B cell (primary cell): ENCODE measurements around the gene TMPRSS11A. TPM values are rescaled to one million over a fixed set of nuclear protein-coding genes. Genes with fewer than 3 reads are reported as not detected.

ENCODE experiments used
- ATAC-seq: fragments of 200-7000 bp; cut with Tn5 transposase; one replicate; pipeline ENCODE4 v1.10.0; 2021; ENCODE audit warnings: low read depth, mild to moderate bottlenecking, moderate number of reproducible peaks, moderate library complexity
- CTCF ChIA-PET: fragments of 350-600 bp; sonication (Branson Sonifier 250); formaldehyde crosslinking; loops from one replicate; lab custom pipeline; 2021; ENCODE audit warnings: antibody characterized with exemption, inconsistent platforms; lab: Charles Lee
- POLR2A ChIA-PET: fragments of 350-600 bp; sonication (Branson Sonifier 250); formaldehyde crosslinking; loops from one replicate; lab custom pipeline; 2021; ENCODE audit warnings: antibody characterized with exemption; lab: Charles Lee
- DNase-seq: peaks from one replicate; pipeline ENCODE4 v3.0.0; 2013
- H2AFZ ChIP-seq: 2 replicates; pipeline ENCODE4 v1.6.1; 2012; ENCODE audit warnings: mild to moderate bottlenecking, low read depth, low read length; ENCODE audit not compliant: insufficient read depth, poor library complexity, severe bottlenecking
- H3K27ac ChIP-seq, 2 donors: 1 replicate in 1 of 2; 2 replicates in 1 of 2; pipeline ENCODE4 v1.5.1; 2012 to 2013; ENCODE audit warnings: low read length in 2 of 2, mild to moderate bottlenecking in 2 of 2, moderate library complexity in 1 of 2
- H3K27me3 ChIP-seq, 4 experiments: fragments of 200-600 bp in 1 of 4; sonication (generic) in 1 of 4; replicated peaks in 1 of 4; 1 replicate in 2 of 4; 2 replicates in 2 of 4; pipeline versions ENCODE4 v1.6.1 to v1.7.0; 2013 to 2016; ENCODE audit warnings: low read length in 3 of 4, mild to moderate bottlenecking in 2 of 4, mixed read lengths in 1 of 4, moderate library complexity in 1 of 4; ENCODE audit not compliant: insufficient read depth in 4 of 4, control insufficient read depth in 3 of 4; ENCODE audit errors: control extremely low read depth in 1 of 4
- H3K36me3 ChIP-seq, 2 experiments: replicated peaks in 1 of 2; 1 replicate in 1 of 2; 2 replicates in 1 of 2; pipeline versions ENCODE4 v1.6.1 to v1.7.1; 2013; ENCODE audit warnings: low read length in 1 of 2; ENCODE audit not compliant: insufficient read depth in 2 of 2, control insufficient read depth in 1 of 2; ENCODE audit errors: control extremely low read depth in 1 of 2, extremely low read depth in 1 of 2
- H3K4me1 ChIP-seq, 2 donors: fragments of 200-600 bp in 1 of 2; sonication (generic) in 1 of 2; 1 replicate in 1 of 2; 2 replicates in 1 of 2; pipeline versions ENCODE4 v1.5.1 to v1.6.1; 2013 to 2017; ENCODE audit warnings: low read length in 2 of 2; ENCODE audit not compliant: control insufficient read depth in 2 of 2, insufficient read depth in 2 of 2
- H3K4me2 ChIP-seq: replicated peaks from 2 replicates; pipeline ENCODE3; 2012; ENCODE audit warnings: mild to moderate bottlenecking, low read depth, low read length; ENCODE audit not compliant: poor library complexity, severe bottlenecking
- H3K4me3 ChIP-seq, 5 experiments: fragments of 200-600 bp in 1 of 5; sonication (generic) in 1 of 5; 1 replicate in 3 of 5; 2 replicates in 2 of 5; pipeline versions ENCODE4 v1.5.1 to v1.7.0; 2011 to 2016; ENCODE audit warnings: low read length in 4 of 5, mild to moderate bottlenecking in 4 of 5, low read depth in 2 of 5, control low read depth in 1 of 5, moderate library complexity in 1 of 5; ENCODE audit not compliant: insufficient read depth in 1 of 5; ENCODE audit errors: control extremely low read depth in 1 of 5, extremely low read depth in 1 of 5
- H3K79me2 ChIP-seq: fragments of 200-600 bp; sonication (generic); one replicate; pipeline ENCODE4 v1.6.0; 2016; ENCODE audit warnings: low read length; ENCODE audit not compliant: control insufficient read depth, insufficient read depth
- H3K9ac ChIP-seq: fragments of 200-600 bp; sonication (generic); 2 replicates; pipeline ENCODE4 v1.6.1; 2017; ENCODE audit warnings: mild to moderate bottlenecking, low read length, moderate library complexity
- H3K9me3 ChIP-seq, 3 donors: one replicate each; pipeline versions ENCODE4 v1.6.1 to v1.7.1; 2013; ENCODE audit warnings: low read length in 2 of 3; ENCODE audit not compliant: control insufficient read depth in 2 of 3, insufficient read depth in 1 of 3; ENCODE audit errors: control extremely low read depth in 1 of 3
- H4K20me1 ChIP-seq: 2 replicates; pipeline ENCODE4 v1.6.0; 2012; ENCODE audit warnings: mild to moderate bottlenecking, low read length; ENCODE audit not compliant: insufficient read depth, control insufficient read depth, poor library complexity, severe bottlenecking
- H3K27ac Mint-ChIP-seq: one replicate; pipeline ENCODE4 v1.8.0; 2021; ENCODE audit warnings: mixed read lengths
- H3K27me3 Mint-ChIP-seq: one replicate; pipeline ENCODE4 v1.8.0; 2021; ENCODE audit warnings: mixed read lengths
- H3K4me1 Mint-ChIP-seq: one replicate; pipeline ENCODE4 v1.8.0; 2021; ENCODE audit warnings: mixed read lengths
- H3K4me3 Mint-ChIP-seq: one replicate; pipeline ENCODE4 v1.8.0; 2021; ENCODE audit warnings: mixed read lengths
- H3K9me3 Mint-ChIP-seq: one replicate; pipeline ENCODE4 v1.8.0; 2022; ENCODE audit warnings: mixed read lengths; ENCODE audit not compliant: insufficient read depth
- CTCF ChIP-seq: fragments of 200-600 bp; IDR thresholded peaks from one replicate; pipeline ENCODE4 v1.8.0; 2022; ENCODE audit warnings: antibody characterized with exemption, mild to moderate bottlenecking
- EZH2 ChIP-seq: IDR thresholded peaks from 2 replicates; pipeline ENCODE4 v1.6.1; 2012; ENCODE audit warnings: borderline replicate concordance, low read depth, mild to moderate bottlenecking, moderate library complexity, low read length; ENCODE audit not compliant: insufficient read depth, poor library complexity, severe bottlenecking
- WGBS: methylation state at CpG from one replicate; pipeline ENCODE4 v1.1.5; 2013; ENCODE audit warnings: missing lambda C conversion rate; ENCODE audit not compliant: insufficient coverage; 5-methylcytosine and 5-hydroxymethylcytosine counted together
- intact Hi-C: fragments of 100-400 bp; cut with micrococcal nuclease; formaldehyde crosslinking; loops from one replicate; pipeline ENCODE4 v1.10.0; 2022
- polyA plus RNA-seq: library from polyadenylated mRNA; depleted of rRNA; stranded (reverse); fragments of >200 nt; gene quantifications from 2 replicates; pipeline ENCODE4 v1.2.3, GENCODE V29; 2012
- total RNA-seq, 2 donors: library from RNA; stranded (reverse); fragments of 120-200 nt in 1 of 2; gene quantifications; 1 replicate in 1 of 2; 2 replicates in 1 of 2; pipeline versions ENCODE4 v1.2.3 to v1.2.4, GENCODE V29; 2013 to 2022

The TMPRSS11A gene
- total and polyA plus RNA-seq, 2 donors (not counting 1 experiment from before 2014, with no cell fraction given) = not detected

- Histone ChIP-seq H3K9ac (no peak overlapping the region), H3K27me3 (no peaks in the 10 kb centered on the region), H3K27ac (no peak overlapping the region), H3K79me2 (no peaks in the 10 kb centered on the region), H4K20me1 (no peaks in the 10 kb centered on the region), H2AFZ (no peak overlapping the region), H3K4me2 (no peak overlapping the region), H3K9me3 (no peaks in the 10 kb centered on the region), H3K4me1 (no peaks in the 10 kb centered on the region), H3K4me3 (no peak overlapping the region), H3K36me3 (no peaks in the 10 kb centered on the region)
- no peak overlapping the region for H3K4me3 Mint-ChIP-seq
- H3K27ac Mint-ChIP-seq = no peak overlapping the region
- ATAC-seq = no peak
- no peak for DNase-seq
- TF ChIP-seq CTCF (no peak), EZH2 (no peak)
- H3K4me1 Mint-ChIP-seq = no peaks in the 10 kb centered on the region
- peaks cover 17% of the 10 kb centered on the region for H3K27me3 Mint-ChIP-seq
- 97% methylated on average over 3 of the region's 5 CpGs for WGBS
- CTCF ChIA-PET = interaction anchor here (1.2 kb wide), 1 partner anchor 13 kb away, joined by 3 read pairs; no protein-coding TSS in a partner anchor
- no peaks in the 10 kb centered on the region for H3K9me3 Mint-ChIP-seq
- intact Hi-C loops = no loop called here
- POLR2A ChIA-PET = no interaction called here
Measured at GRCh38 chr4:67988991-67989390, 25.7 kb upstream of the TMPRSS11A start.

GRCh38 chr4:67983333-67983732 lies 20.0 kb upstream of the TMPRSS11A start:
- Histone ChIP-seq H3K36me3 (no peaks in the 10 kb centered on the region), H3K27me3 (no peaks in the 10 kb centered on the region), H3K9ac (no peak overlapping the region), H3K4me2 (no peak overlapping the region), H3K27ac (no peak overlapping the region), H3K4me3 (no peak overlapping the region), H2AFZ (no peak overlapping the region), H3K79me2 (no peaks in the 10 kb centered on the region), H4K20me1 (no peaks in the 10 kb centered on the region), H3K4me1 (no peaks in the 10 kb centered on the region), H3K9me3 (no peaks in the 10 kb centered on the region)
- intact Hi-C loops = no loop called here
- Mint-ChIP-seq H3K4me3 (no peak overlapping the region), H3K27me3 (peaks cover 25% of the 10 kb centered on the region), H3K4me1 (no peaks in the 10 kb centered on the region), H3K27ac (no peak overlapping the region), H3K9me3 (no peaks in the 10 kb centered on the region)
- ChIA-PET CTCF (no interaction called here), POLR2A (no interaction called here)
- WGBS = 60% methylated on average over 1 of the region's 2 CpGs
- no peak for ATAC-seq
- DNase-seq = no peak
- TF ChIP-seq CTCF = no peak
- no peak for TF ChIP-seq EZH2
